HepG2 (cell line): ENCODE measurements around the gene SPNS2. TPM values are rescaled to one million over a fixed set of nuclear protein-coding genes. Genes with fewer than 3 reads are reported as not detected.

Source experiments
- ATAC-seq: fragments of 200-7000 bp; cut with Tn5 transposase; 3 replicates; pipeline ENCODE4 v1.9.1; 2020; ENCODE audit warnings: mild to moderate bottlenecking, moderate library complexity
- BruUV-seq: library from RNA; stranded (reverse); fragments of 400-500 nt; replicated peaks from 2 replicates; lab custom pipeline; 2021; lab: Mats Ljungman, UMichigan
- CTCF ChIA-PET: fragments of 300-600 bp; formaldehyde crosslinking; extraction: SDS; loops from one replicate; lab custom pipeline; 2021; ENCODE audit warnings: low total read pairs, inconsistent platforms, low intra/inter-chr PET ratio; lab: Yijun Ruan, JAX
- POLR2A ChIA-PET: fragments of 350-600 bp; sonication (Branson Sonifier 250); formaldehyde crosslinking; loops from one replicate; lab custom pipeline; 2020; ENCODE audit warnings: antibody characterized with exemption, inconsistent platforms; lab: Yijun Ruan, JAX
- DNase-seq: peaks from one replicate; pipeline ENCODE4 v3.0.0-alpha.2; 2015; ENCODE audit warnings: low spot score
- FAIRE-seq: peaks from 3 replicates; lab custom pipeline; 2011; peaks lifted over from hg19 to GRCh38; lab: Jason Lieb, UNC
- H2AFZ ChIP-seq: one replicate; pipeline ENCODE4 v1.6.1; 2011; ENCODE audit warnings: low read length, inconsistent platforms
- H3K27ac ChIP-seq: fragments of 300-600 bp; 3 replicates; pipeline ENCODE4 v1.8.0; 2011; ENCODE audit warnings: mixed run types, mild to moderate bottlenecking, mixed read lengths, low read length, inconsistent platforms; ENCODE audit not compliant: insufficient read depth; ENCODE audit errors: extremely low read length
- H3K27me3 ChIP-seq, 2 experiments: fragments of 200-600 bp in 1 of 2; 2 replicates in 1 of 2; 3 replicates in 1 of 2; pipeline versions ENCODE4 v1.6.0 to v1.8.0; 2011; ENCODE audit warnings: low read length in 2 of 2, mild to moderate bottlenecking in 2 of 2, moderate library complexity in 2 of 2, inconsistent platforms in 1 of 2; ENCODE audit not compliant: insufficient read depth in 2 of 2, control insufficient read depth in 1 of 2
- H3K36me3 ChIP-seq, 2 experiments: fragments of 200-600 bp in 1 of 2; replicated peaks in 1 of 2; 2 replicates in 1 of 2; 3 replicates in 1 of 2; pipeline versions ENCODE4 v1.5.1 to v1.8.0; 2011; ENCODE audit warnings: low read length in 2 of 2, inconsistent platforms in 1 of 2; ENCODE audit not compliant: insufficient read depth in 2 of 2, control insufficient read depth in 1 of 2
- H3K4me1 ChIP-seq: 2 replicates; pipeline ENCODE4 v1.5.1; 2012; ENCODE audit warnings: low read length, inconsistent platforms; ENCODE audit not compliant: insufficient read depth
- H3K4me2 ChIP-seq: 2 replicates; pipeline ENCODE4 v1.6.0; 2011; ENCODE audit warnings: low read depth, low read length, inconsistent platforms
- H3K4me3 ChIP-seq, 3 experiments: fragments of 200-600 bp in 1 of 3; sonication (generic), shearing (Covaris generic) in 1 of 3; replicated peaks in 1 of 3; 2 replicates each; pipeline ENCODE4 v1.5.1; 2011 to 2016; ENCODE audit warnings: low read length in 3 of 3, inconsistent platforms in 2 of 3, low read depth in 2 of 3, mild to moderate bottlenecking in 2 of 3, control low read depth in 1 of 3, mixed read lengths in 1 of 3; ENCODE audit not compliant: insufficient read depth in 1 of 3
- H3K79me2 ChIP-seq: one replicate; pipeline ENCODE4 v1.6.1; 2011; ENCODE audit warnings: low read length, inconsistent platforms; ENCODE audit not compliant: insufficient read depth
- H3K9ac ChIP-seq: 2 replicates; pipeline ENCODE4 v1.6.0; 2011; ENCODE audit warnings: mild to moderate bottlenecking, low read depth, low read length, inconsistent platforms; ENCODE audit not compliant: insufficient read depth
- H3K9me3 ChIP-seq: 2 replicates; pipeline ENCODE4 v1.5.1; 2012; ENCODE audit warnings: mild to moderate bottlenecking, low read length
- H4K20me1 ChIP-seq: 2 replicates; pipeline ENCODE4 v1.6.0; 2011; ENCODE audit warnings: inconsistent platforms, mild to moderate bottlenecking, low read length, moderate library complexity; ENCODE audit not compliant: insufficient read depth
- GLI4 ChIP-seq: sonication (generic); formaldehyde crosslinking; IDR thresholded peaks from 2 replicates; pipeline ENCODE4 v1.5.1; 2020; ENCODE audit warnings: missing genetic modification reagents, mild to moderate bottlenecking, moderate library complexity, borderline replicate concordance
- HMG20A ChIP-seq: IDR thresholded peaks from 2 replicates; pipeline ENCODE4 v1.6.1; 2016; ENCODE audit warnings: borderline replicate concordance
- HOXA9 ChIP-seq: sonication (generic); formaldehyde crosslinking; IDR thresholded peaks from 2 replicates; pipeline ENCODE4 v1.8.1; 2022; ENCODE audit warnings: missing genetic modification reagents, mild to moderate bottlenecking, moderate library complexity, borderline replicate concordance
- NFAT5 ChIP-seq: sonication (generic); formaldehyde crosslinking; IDR thresholded peaks from 2 replicates; pipeline ENCODE4 v1.4.0; 2020; ENCODE audit warnings: missing genetic modification reagents
- PBX2 ChIP-seq: IDR thresholded peaks from 2 replicates; pipeline ENCODE4 v1.6.1; 2016; ENCODE audit warnings: control low read depth
- RXRB ChIP-seq: IDR thresholded peaks from 2 replicates; pipeline ENCODE4 v1.6.1; 2016; ENCODE audit warnings: borderline replicate concordance, missing genetic modification reagents, missing compliant biosample characterization
- SCMH1 ChIP-seq: sonication (generic); formaldehyde crosslinking; IDR thresholded peaks from 2 replicates; pipeline ENCODE4 v1.9.0; 2021; ENCODE audit warnings: missing genetic modification reagents, mild to moderate bottlenecking, borderline replicate concordance
- TERF1 ChIP-seq: sonication (generic); formaldehyde crosslinking; IDR thresholded peaks from 2 replicates; pipeline ENCODE4 v1.8.0; 2022; ENCODE audit warnings: mild to moderate bottlenecking, missing genetic modification reagents, moderate library complexity
- ZBTB1 ChIP-seq: sonication (generic); formaldehyde crosslinking; IDR thresholded peaks from 2 replicates; pipeline ENCODE4 v1.4.0; 2020; ENCODE audit warnings: missing genetic modification reagents, borderline replicate concordance
- ZHX1 ChIP-seq: sonication (generic); formaldehyde crosslinking; IDR thresholded peaks from 2 replicates; pipeline ENCODE4 v1.8.1; 2022; ENCODE audit warnings: low read depth, mild to moderate bottlenecking, missing genetic modification reagents
- ZNF101 ChIP-seq: sonication (generic); formaldehyde crosslinking; IDR thresholded peaks from 2 replicates; pipeline ENCODE4 v1.4.0; 2020; ENCODE audit warnings: mild to moderate bottlenecking, low read depth, missing genetic modification reagents, borderline replicate concordance
- ZNF607 ChIP-seq: sonication (generic); formaldehyde crosslinking; IDR thresholded peaks from 2 replicates; pipeline ENCODE4 v1.5.1; 2020; ENCODE audit warnings: missing genetic modification reagents, mild to moderate bottlenecking, borderline replicate concordance
- WGBS: methylation state at CpG from one replicate; pipeline ENCODE4 v1.1.6; 2017; ENCODE audit warnings: low lambda C conversion rate; 5-methylcytosine and 5-hydroxymethylcytosine counted together
- in situ Hi-C: cut with HindIII; loops from 2 replicates; pipeline ENCODE4 v1.10.0; 2017; ENCODE audit warnings: low pct_unique_long_range_greater_than_20kb; ENCODE audit not compliant: extremely low pct_ligation_motif_present
- intact Hi-C: fragments of 100-400 bp; cut with micrococcal nuclease; formaldehyde crosslinking; loops from one replicate; pipeline ENCODE4 v1.10.0; 2022; ENCODE audit not compliant: unreplicated experiment
- polyA plus RNA-seq, 8 experiments: library from polyadenylated mRNA; depleted of rRNA in 3 of 8; stranded (reverse) in 7 of 8; unstranded in 1 of 8; fragments of >200 nt; fragmentation: Illumina TruSeq in 4 of 8; extraction: Trizol in 4 of 8; gene quantifications; 2 replicates each; pipeline versions ENCODE4 v1.2.1 to v1.2.3, GENCODE V29; 2011 to 2016; ENCODE audit warnings: low read depth in 4 of 8, missing spikeins in 1 of 8, mixed read lengths in 1 of 8; ENCODE audit not compliant: insufficient read depth in 1 of 8
- total RNA-seq, 5 experiments: library from RNA; depleted of rRNA; stranded (reverse); fragments of >200 nt; fragmentation: Illumina TruSeq; extraction: Trizol; gene quantifications; 2 replicates each; pipeline ENCODE4 v1.2.3, GENCODE V29; 2016; ENCODE audit warnings: low read depth in 1 of 5

Gene SPNS2
- total and polyA plus RNA-seq, 2 of the 13 experiments (the other 11 are each of a cell fraction or from before 2014, with no cell fraction given) = 0.01 TPM; not detected in 1

GRCh38 chr17:4566785-4567184 is 68.1 kb downstream of the SPNS2 start (continued):
- no peak for TF ChIP-seq PBX2 (CRISPR knock-in tag)
- TF ChIP-seq GLI4 (CRISPR knock-in tag) = no peak
- TF ChIP-seq ZNF607 (CRISPR knock-in tag) = no peak
- no peak for TF ChIP-seq HOXA9 (CRISPR knock-in tag)
- no peak for TF ChIP-seq ZNF101 (CRISPR knock-in tag)
- TF ChIP-seq HMG20A (CRISPR knock-in tag) = no peak

GRCh38 chr17:4569591-4569990 is 70.9 kb downstream of the SPNS2 start:
- no peak overlapping the region for H3K4me2 ChIP-seq
- intact Hi-C loops = loop anchor here (10.0 kb wide), 1 partner anchor 315 kb away; no protein-coding TSS in a partner anchor
- 75% methylated on average over 1 of the region's 1 CpG for WGBS
- TF ChIP-seq ZBTB1 (CRISPR knock-in tag) (no peak), TERF1 (CRISPR knock-in tag) (no peak), ZHX1 (CRISPR knock-in tag) (no peak), RXRB (CRISPR knock-in tag) (no peak), NFAT5 (CRISPR knock-in tag) (no peak), SCMH1 (no peak)

More at GRCh38 chr17:4569591-4569990, 70.9 kb downstream of the SPNS2 start:
- peaks cover 60% of the 10 kb centered on the region for H3K4me1 ChIP-seq
- H3K27me3 ChIP-seq = no peaks in the 10 kb centered on the region
- DNase-seq (no peak), FAIRE-seq (no peak), ATAC-seq (no peak)
- no peak overlapping the region for H3K9ac ChIP-seq
- H3K9me3 ChIP-seq = no peaks in the 10 kb centered on the region
- H3K27ac ChIP-seq = no peak overlapping the region
- H3K4me3 ChIP-seq = no peak overlapping the region
- H4K20me1 ChIP-seq = no peaks in the 10 kb centered on the region
- no peaks in the 10 kb centered on the region for H3K36me3 ChIP-seq
- no peaks in the 10 kb centered on the region for H3K79me2 ChIP-seq
- in situ Hi-C loops = loop anchor here (5.0 kb wide), 1 partner anchor 53 kb away; no protein-coding TSS in a partner anchor
- CTCF ChIA-PET = interaction anchor here (5.0 kb wide), 1 partner anchor 55 kb away, joined by 70 read pairs; no protein-coding TSS in a partner anchor
- BruUV-seq = no TSS peak
- POLR2A ChIA-PET = no interaction called here
- no peak overlapping the region for H2AFZ ChIP-seq
